Liver (tissue), 3 donors: ENCODE data around the gene RALB.

Source experiments
- ATF3 ChIP-seq: IDR thresholded peaks from 2 replicates; pipeline ENCODE4 v1.6.1; 2016; ENCODE audit warnings: antibody characterized with exemption
- CTCF ChIP-seq: fragments of 150-350 bp; IDR thresholded peaks from 2 replicates; pipeline ENCODE4 v1.5.1; 2017; ENCODE audit warnings: improper control_type of control experiment, low read depth, low read length; ENCODE audit not compliant: missing input control
- RXRA ChIP-seq, 2 donors: IDR thresholded peaks; 2 replicates each; pipeline ENCODE4 v1.6.1; 2017 to 2018; ENCODE audit warnings: antibody characterized with exemption in 2 of 2, mild to moderate bottlenecking in 1 of 2
- TF ChIP-seq, protein P1 (sequence below): IDR thresholded peaks from 2 replicates; pipeline ENCODE4 v1.6.1; 2016; ENCODE audit warnings: antibody characterized with exemption, mild to moderate bottlenecking
- donor health status: healthy.
- donor health status: healthy.

DNA sequence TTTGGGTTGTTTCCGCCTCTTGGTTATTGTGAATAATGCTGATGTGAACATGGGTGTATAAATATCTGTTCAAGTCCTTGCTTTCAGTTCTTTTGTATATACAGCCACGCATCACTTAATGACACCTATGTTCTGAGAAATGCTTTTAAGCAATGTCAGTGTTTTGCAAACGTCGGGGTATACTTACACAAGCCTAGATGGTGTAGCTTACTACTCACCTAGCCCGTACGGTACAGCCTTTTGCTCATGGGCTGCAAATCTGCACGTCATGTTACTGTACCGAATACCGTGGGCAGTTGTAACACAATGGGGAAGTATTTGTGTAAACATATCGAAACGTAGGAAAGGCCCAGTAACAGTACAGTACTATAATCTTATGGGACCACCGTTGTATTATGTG, 12.4 kb downstream of the RALB start:
- no peak for TF ChIP-seq CTCF
- no peak for TF ChIP-seq RXRA (IDR thresholded peaks at IDR 0.05)
- TF ChIP-seq ATF3, result no peak
- TF ChIP-seq, protein P1, sequence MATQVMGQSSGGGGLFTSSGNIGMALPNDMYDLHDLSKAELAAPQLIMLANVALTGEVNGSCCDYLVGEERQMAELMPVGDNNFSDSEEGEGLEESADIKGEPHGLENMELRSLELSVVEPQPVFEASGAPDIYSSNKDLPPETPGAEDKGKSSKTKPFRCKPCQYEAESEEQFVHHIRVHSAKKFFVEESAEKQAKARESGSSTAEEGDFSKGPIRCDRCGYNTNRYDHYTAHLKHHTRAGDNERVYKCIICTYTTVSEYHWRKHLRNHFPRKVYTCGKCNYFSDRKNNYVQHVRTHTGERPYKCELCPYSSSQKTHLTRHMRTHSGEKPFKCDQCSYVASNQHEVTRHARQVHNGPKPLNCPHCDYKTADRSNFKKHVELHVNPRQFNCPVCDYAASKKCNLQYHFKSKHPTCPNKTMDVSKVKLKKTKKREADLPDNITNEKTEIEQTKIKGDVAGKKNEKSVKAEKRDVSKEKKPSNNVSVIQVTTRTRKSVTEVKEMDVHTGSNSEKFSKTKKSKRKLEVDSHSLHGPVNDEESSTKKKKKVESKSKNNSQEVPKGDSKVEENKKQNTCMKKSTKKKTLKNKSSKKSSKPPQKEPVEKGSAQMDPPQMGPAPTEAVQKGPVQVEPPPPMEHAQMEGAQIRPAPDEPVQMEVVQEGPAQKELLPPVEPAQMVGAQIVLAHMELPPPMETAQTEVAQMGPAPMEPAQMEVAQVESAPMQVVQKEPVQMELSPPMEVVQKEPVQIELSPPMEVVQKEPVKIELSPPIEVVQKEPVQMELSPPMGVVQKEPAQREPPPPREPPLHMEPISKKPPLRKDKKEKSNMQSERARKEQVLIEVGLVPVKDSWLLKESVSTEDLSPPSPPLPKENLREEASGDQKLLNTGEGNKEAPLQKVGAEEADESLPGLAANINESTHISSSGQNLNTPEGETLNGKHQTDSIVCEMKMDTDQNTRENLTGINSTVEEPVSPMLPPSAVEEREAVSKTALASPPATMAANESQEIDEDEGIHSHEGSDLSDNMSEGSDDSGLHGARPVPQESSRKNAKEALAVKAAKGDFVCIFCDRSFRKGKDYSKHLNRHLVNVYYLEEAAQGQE, result no peak
